OCI-LY1 (cell line): ENCODE data around the gene MACROD2.

Experiments used
- H2AFZ ChIP-seq: fragments of 200-600 bp; sonication (generic), shearing (Covaris generic); 2 replicates; pipeline ENCODE4 v1.6.0; 2014; ENCODE audit warnings: antibody characterized with exemption, mild to moderate bottlenecking, low read length
- H3F3A ChIP-seq: fragments of 200-600 bp; sonication (generic), shearing (Covaris generic); 2 replicates; pipeline ENCODE4 v1.6.0; 2014; ENCODE audit warnings: mild to moderate bottlenecking, antibody characterized with exemption, low read length, moderate library complexity; ENCODE audit not compliant: insufficient read depth
- H3K27ac ChIP-seq: fragments of 200-600 bp; sonication (generic); 2 replicates; pipeline ENCODE4 v1.5.1; 2014; ENCODE audit warnings: low read length, mixed run types, mild to moderate bottlenecking, low read depth; ENCODE audit not compliant: poor library complexity, severe bottlenecking
- H3K27me3 ChIP-seq: fragments of 200-600 bp; sonication (generic); 2 replicates; pipeline ENCODE4 v1.6.0; 2014; ENCODE audit warnings: antibody characterized with exemption, mild to moderate bottlenecking, low read length, moderate library complexity; ENCODE audit not compliant: insufficient read depth
- H3K36me3 ChIP-seq: fragments of 200-600 bp; sonication (generic); 2 replicates; pipeline ENCODE4 v1.6.1; 2014; ENCODE audit warnings: mild to moderate bottlenecking, antibody characterized with exemption, low read length, moderate library complexity, mixed read lengths; ENCODE audit not compliant: insufficient read depth
- H3K4me1 ChIP-seq: fragments of 200-600 bp; sonication (generic); 2 replicates; pipeline ENCODE4 v1.5.1; 2014; ENCODE audit warnings: mild to moderate bottlenecking, low read length, moderate library complexity; ENCODE audit not compliant: insufficient read depth, severe bottlenecking
- H3K4me2 ChIP-seq: fragments of 200-600 bp; sonication (generic), shearing (Covaris generic); 2 replicates; pipeline ENCODE4 v1.6.1; 2014; ENCODE audit warnings: low read length
- H3K4me3 ChIP-seq: fragments of 200-600 bp; sonication (generic); 2 replicates; pipeline ENCODE4 v1.5.1; 2014; ENCODE audit warnings: low read length, low read depth, mild to moderate bottlenecking, mixed read lengths; ENCODE audit not compliant: poor library complexity, severe bottlenecking
- H3K79me2 ChIP-seq: fragments of 200-600 bp; shearing (Covaris generic); 2 replicates; pipeline ENCODE4 v1.6.1; 2016; ENCODE audit warnings: mixed run types, low read length, mixed read lengths; ENCODE audit not compliant: insufficient read depth
- H3K9ac ChIP-seq: fragments of 200-600 bp; sonication (generic), shearing (Covaris generic); 2 replicates; pipeline ENCODE4 v1.6.1; 2014; ENCODE audit warnings: mild to moderate bottlenecking, low read length, mixed read lengths
- H3K9me2 ChIP-seq: fragments of 200-600 bp; sonication (generic), shearing (Covaris generic); 2 replicates; pipeline ENCODE4 v1.6.1; 2014; ENCODE audit warnings: low read depth, mild to moderate bottlenecking, low read length, mixed read lengths
- H3K9me3 ChIP-seq: fragments of 200-600 bp; shearing (Covaris generic); 2 replicates; pipeline ENCODE4 v1.6.1; 2014; ENCODE audit warnings: low read length, mixed read lengths
- H4K20me1 ChIP-seq: fragments of 200-600 bp; sonication (generic), shearing (Covaris generic); 2 replicates; pipeline ENCODE4 v1.6.0; 2016; ENCODE audit warnings: mild to moderate bottlenecking, low read length; ENCODE audit not compliant: insufficient read depth
- CTCF ChIP-seq: fragments of 200-600 bp; sonication (generic), shearing (Covaris generic); IDR thresholded peaks from 2 replicates; pipeline ENCODE4 v1.5.1; 2017; ENCODE audit warnings: mild to moderate bottlenecking, antibody characterized with exemption, low read length, moderate library complexity, mixed read lengths
- EZH2 ChIP-seq: fragments of 200-600 bp; sonication (generic), shearing (Covaris generic); IDR thresholded peaks from 2 replicates; pipeline ENCODE4 v1.8.0; 2017; ENCODE audit warnings: borderline replicate concordance, mixed run types, mild to moderate bottlenecking, antibody characterized with exemption, low read length, moderate library complexity, mixed read lengths

The MACROD2 gene

GRCh38 chr20:14865731-14866130 is 870.4 kb downstream of the MACROD2 start:
- TF ChIP-seq EZH2 (no peak), CTCF (no peak)
- Histone ChIP-seq H3K36me3 (no peaks in the 10 kb centered on the region), H2AFZ (no peak overlapping the region)

GRCh38 chr20:14866841-14867514 is 871.7 kb downstream of the MACROD2 start:
- no peak overlapping the region for H3K27ac ChIP-seq
- H4K20me1 ChIP-seq, result no peaks in the 10 kb centered on the region
- no peaks in the 10 kb centered on the region for H3K36me3 ChIP-seq
- H3K4me3 ChIP-seq, result no peak overlapping the region
- no peaks in the 10 kb centered on the region for H3K4me1 ChIP-seq
- no peaks in the 10 kb centered on the region for H3K9me3 ChIP-seq
- H2AFZ ChIP-seq, result no peak overlapping the region
- no peaks in the 10 kb centered on the region for H3F3A ChIP-seq
- no peak for TF ChIP-seq CTCF
- no peak for TF ChIP-seq EZH2
- no peaks in the 10 kb centered on the region for H3K27me3 ChIP-seq
- H3K9me2 ChIP-seq, result no peaks in the 10 kb centered on the region
- H3K79me2 ChIP-seq, result no peaks in the 10 kb centered on the region
- H3K4me2 ChIP-seq, result no peak overlapping the region
- no peak overlapping the region for H3K9ac ChIP-seq

More at GRCh38 chr20:14865731-14866130, 870.4 kb downstream of the MACROD2 start:
- no peaks in the 10 kb centered on the region for H4K20me1 ChIP-seq
- no peaks in the 10 kb centered on the region for H3K4me1 ChIP-seq
- H3K27me3 ChIP-seq, result no peaks in the 10 kb centered on the region
- no peak overlapping the region for H3K27ac ChIP-seq
- H3K4me2 ChIP-seq, result no peak overlapping the region
- H3K9me3 ChIP-seq, result no peaks in the 10 kb centered on the region
- H3K9me2 ChIP-seq, result no peaks in the 10 kb centered on the region
- no peaks in the 10 kb centered on the region for H3K79me2 ChIP-seq
- no peak overlapping the region for H3K9ac ChIP-seq
- no peak overlapping the region for H3K4me3 ChIP-seq
- no peaks in the 10 kb centered on the region for H3F3A ChIP-seq

GRCh38 chr20:14877301-14878028 is 882.1 kb downstream of the MACROD2 start:
- H3K9me2 ChIP-seq, result no peaks in the 10 kb centered on the region

More at GRCh38 chr20:14877301-14878028, 882.1 kb downstream of the MACROD2 start:
- Histone ChIP-seq H3K36me3 (no peaks in the 10 kb centered on the region), H3K4me1 (no peaks in the 10 kb centered on the region), H3K4me2 (no peak overlapping the region), H3F3A (no peaks in the 10 kb centered on the region), H3K4me3 (no peak overlapping the region), H3K9ac (no peak overlapping the region), H3K9me3 (no peaks in the 10 kb centered on the region), H3K79me2 (no peaks in the 10 kb centered on the region), H3K27ac (no peak overlapping the region), H2AFZ (no peak overlapping the region), H4K20me1 (no peaks in the 10 kb centered on the region), H3K27me3 (no peaks in the 10 kb centered on the region)
- TF ChIP-seq EZH2 (no peak), CTCF (no peak)
